PC-3 (cell line): Measurements from ENCODE around the gene AP1AR.

Source experiments
- CTCF ChIP-seq: fragments of 300-600 bp; sonication (generic); conservative IDR thresholded peaks from 2 replicates; pipeline ENCODE4 v1.5.1; 2017; ENCODE audit warnings: antibody characterized with exemption, low read depth, mild to moderate bottlenecking, low read length
- EZH2phosphoT487 ChIP-seq: fragments of 300-600 bp; sonication (generic); IDR thresholded peaks from 2 replicates; pipeline ENCODE4 v1.6.1; 2018; ENCODE audit warnings: mild to moderate bottlenecking, antibody characterized with exemption, low read length, borderline replicate concordance

- no peak for TF ChIP-seq EZH2phosphoT487
- TF ChIP-seq CTCF: no peak
Observed at GRCh38 chr4:112213856-112214255, 17.7 kb upstream of the AP1AR start.
